HS-5 (cell line): Measurements from ENCODE around the gene ABCA7.

Source experiments
- DNase-seq: peaks from one replicate; pipeline ENCODE4 v3.0.0-alpha.2; 2012; ENCODE audit warnings: low read depth

ABCA7 gene

DNA sequence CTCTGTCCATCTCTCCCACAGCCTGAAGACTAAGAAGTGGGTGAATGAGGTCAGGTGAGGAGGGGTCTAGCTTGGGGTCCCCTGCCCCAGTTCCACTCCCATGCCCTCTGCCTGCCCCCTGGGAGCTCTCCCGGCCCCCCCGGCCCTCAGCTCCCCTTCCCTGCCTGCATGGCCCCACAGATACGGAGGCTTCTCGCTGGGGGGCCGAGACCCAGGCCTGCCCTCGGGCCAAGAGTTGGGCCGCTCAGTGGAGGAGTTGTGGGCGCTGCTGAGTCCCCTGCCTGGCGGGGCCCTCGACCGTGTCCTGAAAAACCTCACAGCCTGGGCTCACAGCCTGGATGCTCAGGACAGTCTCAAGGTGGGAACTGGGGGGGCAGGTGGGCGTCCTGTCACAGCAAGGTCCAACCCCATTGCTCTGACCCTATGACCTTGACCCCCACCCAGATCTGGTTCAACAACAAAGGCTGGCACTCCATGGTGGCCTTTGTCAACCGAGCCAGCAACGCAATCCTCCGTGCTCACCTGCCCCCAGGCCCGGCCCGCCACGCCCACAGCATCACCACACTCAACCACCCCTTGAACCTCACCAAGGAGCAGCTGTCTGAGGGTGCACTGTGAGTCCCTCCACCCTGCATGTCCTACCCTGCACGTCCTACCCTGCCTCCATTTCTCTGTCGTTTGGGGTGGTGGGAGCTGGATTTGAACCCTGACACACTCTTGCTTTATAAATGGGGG is 16.1 kb downstream of the ABCA7 start:
- DNase-seq: no peak

DNA sequence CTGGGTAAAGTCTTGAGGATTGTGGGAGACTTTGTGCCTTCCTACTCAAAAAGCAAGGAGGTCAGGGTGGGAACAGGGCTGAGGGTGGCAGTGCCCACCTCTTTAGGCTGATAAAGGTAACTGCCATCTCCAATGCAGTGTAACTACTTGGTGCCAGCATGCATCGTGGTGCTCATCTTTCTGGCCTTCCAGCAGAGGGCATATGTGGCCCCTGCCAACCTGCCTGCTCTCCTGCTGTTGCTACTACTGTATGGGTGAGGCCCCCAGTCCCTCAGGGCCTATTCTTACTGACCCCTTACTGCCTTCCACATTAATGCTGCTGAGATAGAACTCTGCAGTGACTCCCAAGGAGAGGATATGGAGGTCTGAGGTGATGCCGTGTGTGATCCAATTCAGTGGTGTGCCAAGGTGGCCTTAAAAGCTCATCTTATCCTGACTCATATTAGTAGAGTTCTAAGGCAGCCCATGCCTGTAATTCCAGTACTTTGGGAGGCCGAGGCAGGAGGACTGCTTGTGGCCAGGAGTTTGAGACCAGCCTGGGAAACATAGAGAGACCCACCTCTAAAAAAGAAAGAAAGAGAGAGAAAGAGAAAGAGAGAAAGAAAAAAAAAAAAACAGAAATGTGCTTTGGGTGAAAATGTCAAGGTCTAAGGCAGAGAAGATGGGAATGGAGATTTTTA is 17.4 kb downstream of the ABCA7 start:
- no peak for DNase-seq

DNA sequence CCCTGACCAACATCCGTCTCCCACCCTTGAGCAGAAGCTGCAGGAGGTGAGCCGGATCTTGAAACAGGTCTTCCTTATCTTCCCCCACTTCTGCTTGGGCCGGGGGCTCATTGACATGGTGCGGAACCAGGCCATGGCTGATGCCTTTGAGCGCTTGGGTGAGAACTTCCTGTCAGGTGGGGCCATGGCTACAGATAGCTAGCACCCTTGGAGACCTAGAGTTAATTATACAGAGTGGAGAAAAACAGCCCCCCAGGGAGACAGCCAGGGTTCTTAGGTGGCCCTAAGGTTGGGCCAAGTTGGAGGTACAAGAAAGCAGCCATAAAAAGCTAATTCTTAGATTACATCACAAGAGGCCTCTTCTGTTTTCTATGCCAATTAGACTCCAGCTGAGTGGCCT is 18.2 kb downstream of the ABCA7 start:
- DNase-seq: no peak

DNA sequence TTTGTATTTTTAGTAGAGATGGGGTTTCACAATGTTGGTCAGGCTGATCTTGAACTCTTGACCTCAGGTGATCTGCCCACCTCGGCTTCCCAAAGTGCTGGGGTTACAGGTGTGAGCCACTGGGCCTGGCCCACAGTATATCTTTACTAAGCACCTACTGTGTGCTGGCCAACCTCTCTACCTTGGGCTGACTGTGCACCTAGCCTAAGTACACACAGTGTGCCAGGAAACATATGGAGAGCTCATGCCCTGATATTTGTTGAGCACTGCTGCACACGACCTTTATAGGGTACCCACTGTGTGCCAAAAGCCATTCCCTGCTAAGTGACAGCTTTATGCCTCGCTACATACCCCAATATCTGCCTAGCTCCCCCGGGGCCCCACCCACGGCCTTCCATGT is 20.8 kb downstream of the ABCA7 start:
- no peak for DNase-seq

DNA sequence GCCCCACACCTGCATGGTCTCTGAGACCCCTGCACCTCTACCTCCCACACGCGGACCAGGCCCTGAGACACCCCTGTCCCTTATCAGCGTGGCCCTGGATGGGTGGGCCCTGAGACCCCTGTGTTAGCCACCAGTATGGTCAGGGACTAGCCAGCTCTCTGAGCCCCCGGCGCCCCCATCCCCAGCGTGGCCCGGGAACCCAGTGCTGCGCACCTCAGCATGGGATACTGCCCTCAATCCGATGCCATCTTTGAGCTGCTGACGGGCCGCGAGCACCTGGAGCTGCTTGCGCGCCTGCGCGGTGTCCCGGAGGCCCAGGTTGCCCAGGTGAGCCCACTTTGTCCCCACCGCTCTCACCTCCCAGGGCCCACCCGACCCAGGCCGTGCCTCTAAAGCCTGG is 22.1 kb downstream of the ABCA7 start:
- no peak for DNase-seq

DNA sequence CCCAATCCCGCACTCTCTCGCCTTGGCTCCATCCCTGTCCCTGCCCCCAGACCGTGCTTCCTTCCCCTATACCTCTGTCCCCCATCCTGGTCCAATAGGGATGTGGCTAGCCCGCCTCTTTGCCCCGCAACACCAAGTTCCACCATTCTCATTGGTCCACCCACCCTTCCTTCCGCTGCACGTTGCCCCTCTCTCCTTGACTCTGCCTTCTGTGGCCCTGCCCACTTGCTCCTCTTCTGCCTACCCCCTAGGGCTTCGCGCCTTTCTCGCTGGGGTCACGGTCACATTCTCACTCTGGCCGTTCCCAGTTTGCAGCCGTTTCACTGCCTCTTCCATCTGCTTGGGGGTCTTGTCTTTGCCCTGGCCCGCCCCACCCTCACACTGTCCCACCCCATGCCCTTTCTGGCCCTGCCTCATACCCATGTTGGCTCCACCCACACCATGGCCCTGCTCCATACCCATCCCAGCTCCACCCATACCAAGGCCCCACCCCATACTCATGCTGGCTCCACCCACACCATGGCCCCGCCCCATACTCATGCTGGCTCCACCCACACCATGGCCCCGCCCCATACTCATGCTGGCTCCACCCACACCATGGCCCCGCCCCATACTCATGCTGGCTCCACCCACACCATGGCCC is 22.6 kb downstream of the ABCA7 start:
- no peak for DNase-seq

DNA sequence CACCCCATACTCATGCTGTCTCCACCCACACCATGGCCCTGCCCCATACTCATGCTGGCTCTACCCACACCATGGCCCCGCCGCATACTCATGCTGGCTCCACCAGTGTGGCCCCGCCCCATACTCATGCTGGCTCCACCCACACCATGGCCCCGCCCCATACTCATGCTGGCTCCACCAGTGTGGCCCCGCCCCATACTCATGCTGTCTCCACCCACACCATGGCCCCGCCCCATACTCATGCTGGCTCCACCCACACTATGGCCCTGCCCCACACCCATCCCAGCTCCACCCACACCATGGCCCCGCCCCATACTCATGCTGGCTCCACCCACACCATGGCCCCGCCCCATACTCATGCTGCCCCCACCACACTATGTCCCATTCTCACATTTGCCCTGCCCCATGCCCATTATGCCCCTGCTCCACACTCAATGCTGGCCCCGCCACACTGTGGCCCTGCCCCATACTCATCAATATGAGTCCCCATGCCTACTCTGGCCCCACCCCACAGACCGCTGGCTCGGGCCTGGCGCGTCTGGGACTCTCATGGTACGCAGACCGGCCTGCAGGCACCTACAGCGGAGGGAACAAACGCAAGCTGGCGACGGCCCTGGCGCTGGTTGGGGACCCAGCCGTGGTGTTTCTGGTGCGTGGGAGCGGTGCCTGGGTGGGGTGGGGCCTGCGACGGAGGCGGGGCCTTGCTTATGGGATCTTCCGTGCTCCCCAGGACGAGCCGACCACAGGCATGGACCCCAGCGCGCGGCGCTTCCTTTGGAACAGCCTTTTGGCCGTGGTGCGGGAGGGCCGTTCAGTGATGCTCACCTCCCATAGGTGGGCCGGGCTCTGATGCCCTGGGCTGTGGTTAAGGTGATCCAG is 23.4 kb downstream of the ABCA7 start:
- no peak for DNase-seq

DNA sequence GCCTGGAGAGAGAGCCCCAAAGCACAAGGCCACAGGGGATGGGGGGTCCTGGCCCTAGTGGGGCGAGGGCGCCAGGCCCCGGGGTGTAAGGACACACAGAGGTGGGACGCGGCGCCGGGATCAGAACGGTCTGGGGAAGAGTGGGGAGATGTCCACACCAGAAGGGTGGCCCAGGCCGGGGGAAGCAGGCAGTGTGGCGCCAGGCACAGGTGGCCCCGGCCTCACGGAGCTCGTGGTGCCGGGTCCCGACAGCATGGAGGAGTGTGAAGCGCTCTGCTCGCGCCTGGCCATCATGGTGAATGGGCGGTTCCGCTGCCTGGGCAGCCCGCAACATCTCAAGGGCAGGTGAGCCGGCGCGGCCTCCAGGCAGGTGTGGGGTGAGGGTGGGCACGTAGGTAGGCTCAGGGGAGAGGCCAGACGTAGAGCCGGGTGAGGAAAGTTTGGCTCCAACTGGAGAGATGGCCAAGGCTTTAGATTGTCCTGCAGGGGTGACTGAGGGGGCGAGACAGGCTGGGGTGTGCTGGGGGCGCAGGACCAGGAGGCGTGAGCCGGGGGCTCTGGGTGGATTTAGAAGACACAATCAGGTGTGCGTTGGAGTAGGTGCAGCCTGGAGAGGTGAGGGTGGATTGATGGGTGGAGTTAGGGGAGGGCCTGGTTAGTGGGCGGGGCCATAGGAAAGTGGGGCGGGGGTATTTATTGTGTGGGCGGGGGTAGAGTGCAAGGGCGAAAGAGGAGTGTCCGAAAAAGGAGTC is 24.2 kb downstream of the ABCA7 start:
- no peak for DNase-seq

DNA sequence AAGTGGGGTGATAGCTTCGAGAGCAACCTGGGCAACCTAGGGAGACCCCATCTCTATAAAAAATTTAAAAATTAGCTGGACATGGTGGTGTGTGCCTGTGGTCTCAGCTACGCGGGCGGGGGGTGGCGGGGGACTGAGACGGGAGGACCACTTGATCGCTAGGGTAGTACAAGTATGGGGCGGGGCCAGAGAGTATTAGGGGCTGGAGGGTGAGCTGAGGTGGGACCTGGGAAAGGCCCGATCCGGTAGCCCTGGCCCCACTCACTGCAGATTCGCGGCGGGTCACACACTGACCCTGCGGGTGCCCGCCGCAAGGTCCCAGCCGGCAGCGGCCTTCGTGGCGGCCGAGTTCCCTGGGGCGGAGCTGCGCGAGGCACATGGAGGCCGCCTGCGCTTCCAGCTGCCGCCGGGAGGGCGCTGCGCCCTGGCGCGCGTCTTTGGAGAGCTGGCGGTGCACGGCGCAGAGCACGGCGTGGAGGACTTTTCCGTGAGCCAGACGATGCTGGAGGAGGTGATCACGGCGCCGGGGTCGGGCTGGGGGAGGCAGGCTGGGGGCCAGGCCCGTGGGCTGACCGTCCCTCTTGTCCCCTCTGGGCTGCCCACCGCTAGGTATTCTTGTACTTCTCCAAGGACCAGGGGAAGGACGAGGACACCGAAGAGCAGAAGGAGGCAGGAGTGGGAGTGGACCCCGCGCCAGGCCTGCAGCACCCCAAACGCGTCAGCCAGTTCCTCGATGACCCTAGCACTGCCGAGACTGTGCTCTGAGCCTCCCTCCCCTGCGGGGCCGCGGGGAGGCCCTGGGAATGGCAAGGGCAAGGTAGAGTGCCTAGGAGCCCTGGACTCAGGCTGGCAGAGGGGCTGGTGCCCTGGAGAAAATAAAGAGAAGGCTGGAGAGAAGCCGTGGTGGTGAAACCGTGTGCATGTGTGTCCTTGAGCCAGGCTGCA is 25.0 kb downstream of the ABCA7 start:
- no peak for DNase-seq

DNA sequence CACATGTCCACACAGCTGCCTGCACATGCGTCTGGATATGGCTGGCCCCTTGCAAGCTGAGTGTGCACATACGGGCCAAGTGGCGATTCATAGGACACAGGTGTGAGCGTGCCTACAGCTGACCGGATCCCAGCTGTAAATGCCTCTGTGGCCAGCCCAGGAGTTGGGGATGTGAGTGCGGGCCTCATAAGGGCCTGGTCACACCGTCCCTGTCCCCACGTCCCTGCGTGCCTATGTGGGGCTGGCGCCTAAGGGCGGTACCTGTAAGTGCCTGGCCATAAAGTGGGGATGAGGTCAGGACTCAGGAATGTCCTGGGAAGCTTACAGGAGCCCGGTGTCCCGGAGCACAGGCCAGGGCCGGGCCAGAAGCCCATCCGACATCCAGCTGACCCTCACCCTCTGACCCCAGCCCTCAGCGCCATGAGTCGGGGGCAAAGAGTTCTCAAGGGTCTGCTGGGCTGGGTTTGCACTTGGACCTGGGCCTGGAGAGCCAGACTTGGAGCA is 25.8 kb downstream of the ABCA7 start:
- no peak for DNase-seq

DNA sequence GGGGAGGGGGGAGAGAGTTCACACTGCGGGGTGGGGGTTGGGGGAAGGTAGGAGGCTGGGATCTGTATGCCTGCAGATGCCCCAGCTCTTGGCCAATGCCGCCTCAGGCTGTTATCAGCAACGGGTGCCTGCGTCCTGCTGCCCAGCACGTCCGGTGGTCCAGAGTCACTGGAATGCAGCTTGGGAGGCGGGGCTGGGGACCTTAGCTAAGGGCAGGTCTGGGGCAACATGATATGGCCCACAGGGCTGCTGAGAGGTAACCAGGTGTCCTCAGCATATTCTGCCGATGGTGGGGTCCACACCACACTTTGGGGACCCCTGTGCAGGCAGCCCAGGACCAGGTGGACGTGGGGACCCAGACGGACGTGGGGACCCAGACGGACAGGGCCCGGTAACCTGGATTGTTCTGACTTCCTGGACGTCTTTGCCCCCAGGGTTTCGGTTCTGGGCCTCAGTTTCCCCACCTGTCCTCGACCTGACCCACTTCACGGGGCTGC is 26.4 kb downstream of the ABCA7 start:
- DNase-seq: no peak

DNA sequence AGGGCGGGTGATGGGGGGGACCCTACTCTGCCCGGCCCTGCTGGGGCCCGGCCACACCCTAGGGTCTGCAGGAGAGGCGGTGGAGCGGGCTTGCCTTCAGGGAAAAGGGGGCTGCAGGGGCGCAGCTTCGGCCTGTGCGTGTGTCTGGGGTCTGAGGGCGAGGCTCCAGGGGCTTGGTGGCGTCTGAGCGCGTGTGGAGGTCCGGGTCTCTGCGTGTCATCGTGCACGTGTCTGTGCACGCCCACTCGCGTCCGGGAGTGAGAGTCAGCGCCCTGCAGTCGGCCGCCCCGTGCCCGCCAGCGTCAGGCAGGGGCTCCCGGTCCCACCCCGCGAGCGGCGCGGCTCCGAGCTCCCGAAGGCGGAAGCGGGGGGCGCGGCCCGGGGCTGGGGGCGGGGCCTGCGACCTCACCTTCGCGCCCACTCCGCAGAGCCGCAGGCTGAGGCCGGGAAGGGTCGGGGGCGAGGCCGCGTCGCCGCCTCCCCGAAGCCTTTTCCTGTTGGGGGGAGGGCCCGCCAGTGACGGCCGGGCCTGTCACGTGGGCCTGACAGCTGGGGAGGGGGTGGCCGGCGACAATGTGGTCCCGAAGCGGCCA is 26.9 kb downstream of the ABCA7 start, which contains the start of gene ARHGAP45:
Gene ARHGAP45 (plus strand): TSS at position 420 of the 593 bp plus-strand sequence. CDS start 239 bp downstream, outside the sequence.
- DNase-seq: no peak

DNA sequence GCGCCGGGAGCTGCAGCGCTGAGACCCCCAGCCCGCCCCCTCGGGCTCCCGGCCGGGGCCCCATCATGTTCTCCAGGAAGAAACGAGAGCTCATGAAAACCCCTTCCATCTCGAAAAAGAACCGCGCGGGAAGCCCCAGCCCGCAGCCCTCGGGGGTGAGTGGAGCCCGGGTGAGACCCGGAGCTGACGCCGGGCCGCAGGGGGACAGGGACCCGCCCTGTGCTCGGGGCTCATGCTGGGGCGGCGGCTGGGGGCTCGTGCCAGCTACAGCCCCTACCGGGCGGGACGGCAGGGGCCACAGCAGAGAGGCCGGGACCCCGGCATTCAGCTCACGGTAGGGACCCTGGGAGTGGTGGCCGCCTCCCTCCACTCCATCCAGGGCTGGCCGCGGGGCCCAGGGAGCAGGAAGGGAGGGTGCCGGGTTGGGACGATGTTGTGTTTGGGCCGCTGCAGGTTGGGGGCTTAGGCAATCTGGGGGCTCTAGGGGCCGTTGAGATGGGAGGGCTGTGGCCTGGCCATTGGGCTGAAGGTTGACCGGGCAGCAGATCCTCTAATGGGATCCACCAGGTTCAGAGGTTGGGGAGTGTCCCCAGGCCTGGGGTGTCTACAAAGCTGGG is 27.5 kb downstream of the ABCA7 start:
- no peak for DNase-seq

DNA sequence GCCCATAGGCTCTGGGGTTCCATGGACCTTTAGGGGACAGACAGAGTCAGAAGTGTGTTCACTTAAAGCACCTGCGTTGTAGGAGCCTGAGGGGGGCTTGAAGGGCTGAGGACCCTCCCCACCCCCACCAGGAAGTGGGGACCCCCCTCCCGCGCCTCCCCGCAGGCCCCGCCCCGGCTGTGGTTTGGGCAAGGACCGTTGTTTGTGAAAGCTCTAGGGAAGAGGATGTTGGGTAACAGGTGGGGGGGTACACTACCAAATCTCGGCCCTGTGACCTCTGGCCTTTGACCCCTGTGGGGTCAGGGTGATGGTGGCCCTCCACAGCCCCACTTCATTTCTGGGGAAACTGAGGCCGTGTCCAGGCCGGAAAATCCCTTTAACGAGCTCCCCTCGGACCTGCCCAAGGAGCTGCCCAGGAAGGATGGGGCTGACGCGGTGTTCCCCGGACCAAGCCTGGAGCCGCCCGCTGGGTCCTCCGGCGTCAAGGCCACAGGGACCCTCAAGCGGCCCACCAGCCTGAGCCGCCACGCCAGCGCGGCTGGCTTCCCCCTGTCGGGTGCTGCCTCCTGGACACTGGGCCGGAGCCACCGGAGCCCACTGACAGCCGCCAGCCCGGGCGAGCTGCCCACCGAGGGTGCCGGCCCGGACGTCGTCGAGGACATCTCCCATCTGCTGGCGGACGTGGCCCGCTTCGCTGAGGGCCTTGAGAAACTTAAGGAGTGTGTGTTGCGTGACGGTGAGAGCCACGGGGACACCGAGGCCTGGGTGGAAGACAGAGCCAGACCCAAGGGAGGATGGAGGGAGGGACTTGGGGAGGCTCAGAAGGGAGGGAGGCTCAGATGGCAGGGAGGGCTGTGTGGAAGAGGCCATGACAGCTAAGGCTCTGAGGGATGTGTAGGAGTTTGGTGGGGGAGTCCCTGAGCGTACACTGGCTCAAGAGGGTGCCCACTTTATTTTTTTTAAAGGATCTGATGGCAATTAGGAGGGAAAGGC is 28.4 kb downstream of the ABCA7 start:
- DNase-seq: no peak

DNA sequence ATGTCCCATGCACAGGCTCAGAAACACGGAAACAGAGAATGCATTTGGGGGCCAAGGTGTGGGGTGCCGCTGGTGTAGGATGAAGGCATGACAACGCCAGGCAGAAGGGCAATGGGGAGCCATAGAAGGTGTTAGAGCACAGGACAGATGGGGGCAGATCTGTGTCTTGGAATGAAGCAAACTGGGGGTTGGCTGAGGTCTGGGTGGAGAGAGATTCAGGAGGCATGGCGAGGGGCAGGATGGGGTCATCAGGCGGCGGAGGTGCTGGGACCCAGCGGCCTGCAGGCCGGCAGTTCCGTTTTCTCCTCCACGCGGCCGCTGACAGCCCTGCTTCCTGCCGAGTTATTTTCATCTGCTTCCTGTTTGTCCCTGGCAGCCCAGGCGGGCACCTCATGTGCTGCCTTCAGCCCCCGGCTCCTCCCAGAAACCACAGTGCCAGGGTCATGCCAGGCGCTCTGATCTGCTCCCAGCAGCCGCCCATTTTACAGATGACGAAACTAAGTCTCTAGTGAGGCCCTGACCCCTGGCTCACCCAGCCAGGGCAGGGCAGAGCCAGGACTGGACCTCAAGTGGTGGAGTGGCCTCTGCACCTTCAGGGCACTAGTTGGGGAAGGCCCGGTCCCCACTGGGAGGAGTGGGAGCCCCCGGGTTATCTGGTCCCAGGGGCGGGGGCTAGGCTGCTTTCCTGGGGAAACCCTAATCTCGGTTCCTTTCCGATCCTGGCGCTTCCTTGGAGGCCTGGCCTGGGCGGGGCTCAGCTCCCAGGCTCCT is 29.3 kb downstream of the ABCA7 start:
- no peak for DNase-seq

DNA sequence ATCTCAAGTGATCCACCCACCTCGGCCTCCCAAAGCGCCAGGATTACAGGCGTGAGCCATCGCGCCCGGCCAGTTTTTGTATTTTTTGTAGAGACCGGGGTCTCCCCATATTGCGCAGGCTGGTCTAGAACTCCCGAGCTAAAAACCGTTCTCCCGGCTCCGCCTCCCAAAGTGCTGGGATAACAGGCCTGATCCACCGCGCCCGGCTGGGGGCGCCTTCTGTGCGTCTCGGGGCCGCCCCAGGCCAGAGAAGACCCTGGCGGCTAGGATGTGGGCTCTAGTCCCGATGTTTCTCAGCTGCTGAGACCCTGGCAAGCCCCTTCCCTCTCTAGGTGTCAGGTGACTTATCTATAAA is 30.6 kb downstream of the ABCA7 start:
- no peak for DNase-seq
